Activated CD8-positive, alpha-beta memory T cell treated with anti-CD3 and anti-CD28 coated beads for 36 hours (primary cell): Measurements from ENCODE around the gene BCL7A. TPM values are rescaled to one million over a fixed set of nuclear protein-coding genes. Genes with fewer than 3 reads are reported as not detected.

ENCODE experiments used
- CTCF ChIA-PET: fragments of 350-600 bp; sonication (Branson Sonifier 250); formaldehyde crosslinking; loops from one replicate; lab custom pipeline; 2021; ENCODE audit warnings: antibody characterized with exemption; lab: Charles Lee
- POLR2A ChIA-PET: fragments of 350-600 bp; sonication (Branson Sonifier 250); formaldehyde crosslinking; loops from one replicate; lab custom pipeline; 2021; ENCODE audit warnings: antibody characterized with exemption; lab: Charles Lee
- total RNA-seq, 2 experiments: library from RNA; stranded (reverse); gene quantifications; one replicate each; pipeline ENCODE4 v1.2.3, GENCODE V29; 2021

The BCL7A gene
- total RNA-seq, 2 experiments from 2014 or later = 3.7 to 4.0 TPM

DNA sequence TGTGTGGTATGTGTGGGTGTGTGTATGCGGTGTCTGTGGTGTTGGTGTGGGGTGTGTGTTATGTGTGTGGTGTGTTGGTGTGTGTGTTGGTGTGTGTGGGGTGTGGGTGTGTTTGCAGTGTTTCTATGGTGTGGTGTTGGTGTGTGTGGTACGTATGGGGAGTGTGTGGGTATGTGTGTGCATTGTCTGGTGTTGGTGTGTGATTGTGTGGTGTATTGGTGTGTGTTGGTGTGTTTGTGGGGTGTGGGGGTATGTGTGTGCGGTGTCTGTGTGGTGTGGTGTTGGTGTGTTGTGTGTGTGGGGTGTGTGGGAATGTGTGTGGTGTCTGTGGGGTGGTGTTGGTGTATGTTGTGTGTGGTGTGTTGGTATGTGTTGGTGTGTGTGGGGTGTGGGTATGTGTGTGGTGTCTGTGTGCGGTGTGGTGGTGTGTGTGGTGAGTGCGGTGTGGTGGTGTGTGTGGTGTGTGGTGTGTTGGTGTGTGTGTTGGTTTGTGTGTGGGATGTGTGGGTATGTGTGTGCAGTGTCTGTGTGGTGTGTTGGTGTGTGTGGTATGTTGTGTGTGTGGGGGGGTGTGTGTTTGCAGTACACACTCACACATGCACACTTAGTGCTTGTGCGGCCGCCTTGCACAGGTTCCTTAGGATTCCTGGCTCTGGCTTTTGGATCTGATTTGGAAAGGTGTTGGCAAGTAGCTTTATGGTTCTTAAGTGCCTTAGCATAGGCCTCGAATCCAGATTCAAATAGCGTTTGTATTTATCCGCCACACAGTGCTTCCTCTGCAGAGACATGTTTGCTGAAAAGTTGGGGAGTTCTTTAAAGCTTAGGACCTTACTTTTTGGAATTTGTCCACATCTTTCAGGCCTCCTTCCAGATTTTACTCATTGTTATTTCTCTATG is 73.3 kb downstream of the BCL7A start:
- ChIA-PET POLR2A (no interaction called here), CTCF (interaction anchor here (1.8 kb wide), 1 partner anchor 28 kb away, joined by 4 read pairs; no protein-coding TSS in a partner anchor)

DNA sequence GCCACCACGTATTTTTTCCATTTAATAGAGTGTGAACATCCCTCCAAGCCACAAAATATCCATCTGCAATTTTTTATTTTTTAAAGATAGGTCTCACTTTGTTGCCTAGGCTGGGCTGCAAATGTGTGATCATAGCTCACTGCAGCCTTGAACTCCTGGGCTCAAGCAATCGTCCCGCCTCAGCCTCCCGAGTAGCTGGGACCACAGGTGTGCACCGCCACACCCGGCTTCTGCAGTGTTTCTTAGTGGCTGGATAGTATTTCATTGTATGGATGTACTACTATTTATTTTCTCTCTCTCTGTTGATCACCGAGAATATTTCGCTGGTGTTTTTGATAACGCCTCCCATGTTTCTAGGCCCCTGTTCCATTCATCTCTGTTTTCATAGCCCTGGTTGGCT is 74.3 kb downstream of the BCL7A start:
- CTCF ChIA-PET = interaction anchor here (0.5 to 1.8 kb wide), 2 partner anchors 27 to 358 kb away, joined by 3 to 4 read pairs; no protein-coding TSS in a partner anchor
- POLR2A ChIA-PET = no interaction called here

DNA sequence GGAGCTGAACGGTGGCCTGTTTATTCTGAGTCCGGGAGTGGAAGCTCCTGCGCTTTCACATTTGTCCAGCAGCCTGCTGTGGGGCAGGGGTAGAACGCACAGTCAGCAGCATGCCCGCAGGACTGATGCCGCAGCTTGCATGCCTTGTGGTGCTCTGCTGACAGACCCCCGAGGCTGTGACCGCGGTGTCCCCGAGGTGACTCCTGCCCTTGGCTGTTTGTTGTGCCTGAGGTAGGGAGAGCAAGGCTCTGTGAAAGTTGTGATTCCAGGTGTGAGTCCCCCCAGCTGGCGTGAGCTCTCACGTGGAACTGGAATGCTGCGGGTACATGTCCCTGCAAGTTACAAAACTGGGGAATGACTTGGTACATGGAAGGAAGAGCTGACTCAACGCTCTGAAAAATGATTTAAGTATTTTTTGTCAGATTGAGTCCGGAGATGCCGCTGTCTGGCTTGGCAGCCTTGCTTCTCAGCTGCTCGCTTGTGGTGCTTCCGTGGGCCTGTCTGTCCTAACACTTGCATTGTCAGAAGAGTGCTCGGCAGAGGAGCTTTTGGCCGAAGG is 75.0 kb downstream of the BCL7A start:
- CTCF ChIA-PET = interaction anchor here (0.5 to 1.8 kb wide), 2 partner anchors 27 to 357 kb away, joined by 3 to 4 read pairs; no protein-coding TSS in a partner anchor

DNA sequence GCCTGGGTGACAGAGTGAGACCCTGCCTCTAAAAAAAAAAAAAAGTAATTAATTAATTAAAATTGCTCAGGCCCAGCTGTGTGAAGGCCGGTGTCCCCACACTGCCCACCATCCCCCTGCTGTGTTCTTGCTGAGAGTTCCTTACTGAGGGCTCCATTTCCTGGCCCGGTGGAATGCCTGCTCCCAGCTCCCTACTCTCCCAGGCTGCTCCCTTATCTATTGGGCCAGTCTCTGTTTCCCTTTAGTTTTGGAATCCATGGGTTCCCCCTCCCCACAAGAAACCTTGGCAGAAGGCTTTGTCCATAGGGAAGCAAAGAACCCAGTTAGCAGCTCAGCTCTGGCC is 75.9 kb downstream of the BCL7A start:
- ChIA-PET POLR2A (no interaction called here), CTCF (interaction anchor here (0.6 to 0.8 kb wide), 2 partner anchors 9 to 10 kb away, joined by 3 to 4 read pairs; no protein-coding TSS in a partner anchor)

More for the DNA sequence above, 75.0 kb downstream of the BCL7A start:
- POLR2A ChIA-PET = no interaction called here

DNA sequence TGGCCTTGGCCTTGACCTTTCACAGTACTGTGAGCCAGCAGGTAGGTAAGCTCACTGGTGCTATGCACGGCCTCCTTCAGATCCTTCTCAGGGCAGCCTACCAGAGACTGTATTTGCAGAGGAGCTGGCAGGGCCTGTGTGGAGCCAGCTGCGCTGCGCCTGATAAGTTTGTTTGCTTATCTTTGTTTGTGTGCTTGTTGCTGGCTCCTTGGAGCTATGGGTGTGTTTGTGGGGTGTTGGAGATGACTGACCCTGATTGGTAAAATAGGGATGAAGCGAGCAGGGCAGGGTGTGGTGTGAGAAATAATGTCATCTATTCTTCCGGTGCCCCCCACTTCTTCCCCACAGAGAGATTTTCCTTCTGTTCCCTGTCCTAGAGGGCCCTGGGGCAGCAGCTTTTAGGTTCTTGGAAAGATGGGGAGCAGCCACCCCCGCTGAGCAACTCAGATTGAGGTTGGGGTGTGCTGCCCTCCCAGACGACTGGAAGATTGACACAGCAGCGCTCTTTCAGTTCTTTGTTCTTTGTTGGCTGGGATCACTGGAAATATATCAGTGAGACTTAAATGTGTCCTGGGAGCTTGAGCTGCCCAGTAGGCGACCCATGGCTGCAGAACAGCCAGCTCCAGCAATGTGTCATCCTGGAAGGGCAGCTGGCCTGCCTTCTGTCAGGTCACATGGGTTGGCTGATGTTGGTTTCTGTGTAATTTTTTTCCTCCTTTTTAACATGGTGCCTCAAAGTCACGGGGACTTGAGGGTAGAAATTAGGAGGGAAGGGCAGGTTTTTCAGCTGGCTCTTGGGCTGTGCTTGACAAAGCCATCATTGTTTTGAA is 76.5 kb downstream of the BCL7A start:
- POLR2A ChIA-PET = no interaction called here
- CTCF ChIA-PET = interaction anchor here (0.6 to 1.4 kb wide), 5 partner anchors 9 to 47 kb away, joined by 3 to 5 read pairs (median 4); no protein-coding TSS in a partner anchor

DNA sequence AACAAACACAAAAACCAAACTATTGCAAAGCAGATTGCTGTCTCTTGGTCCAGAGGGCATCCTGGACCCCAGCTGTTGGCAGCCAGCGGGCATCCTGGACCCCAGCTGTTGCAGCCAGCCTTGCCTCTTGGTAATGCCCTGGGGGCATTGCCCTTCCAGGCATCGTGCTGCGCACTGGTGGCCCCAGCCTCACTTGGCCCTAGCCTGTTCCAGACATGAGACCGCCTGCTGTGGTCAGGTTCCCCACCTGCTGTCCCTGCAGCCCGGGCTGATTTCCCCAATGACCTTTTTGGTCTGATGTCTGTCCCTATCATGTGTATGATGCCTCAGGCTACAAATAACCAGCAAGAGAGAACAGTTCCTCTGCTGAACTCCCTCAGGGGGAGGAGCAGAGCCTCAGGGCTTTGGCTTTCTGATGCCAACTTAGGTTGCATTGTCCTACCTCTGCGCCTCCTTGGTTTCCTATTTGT is 77.6 kb downstream of the BCL7A start:
- POLR2A ChIA-PET = no interaction called here
- CTCF ChIA-PET = interaction anchor here (1.2 to 1.4 kb wide), 3 partner anchors 10 to 24 kb away, joined by 3 to 5 read pairs (median 3); no protein-coding TSS in a partner anchor

DNA sequence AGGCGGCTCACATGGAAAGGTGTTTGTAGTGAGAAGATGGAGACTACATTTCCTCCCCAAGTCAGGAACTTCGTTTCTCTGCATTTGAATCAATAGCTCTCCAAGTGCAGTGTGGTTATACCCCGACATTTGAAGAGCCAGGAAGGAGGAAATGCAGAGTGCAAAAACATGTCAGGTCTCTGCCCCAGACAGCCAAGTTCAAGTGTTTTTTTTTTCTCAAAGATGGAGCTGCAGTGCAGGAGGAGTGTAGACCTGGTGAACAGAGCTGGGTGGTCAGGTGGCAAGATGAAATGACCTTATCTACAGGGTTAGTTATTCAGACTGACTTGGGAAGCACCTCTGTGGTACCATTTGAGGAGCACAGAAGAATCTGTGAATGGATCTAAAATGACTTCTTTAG is 78.2 kb downstream of the BCL7A start:
- CTCF ChIA-PET = interaction anchor here (1.3 kb wide), 1 partner anchor 12 kb away, joined by 3 read pairs; no protein-coding TSS in a partner anchor
- POLR2A ChIA-PET = interaction anchor here (0.6 kb wide), 1 partner anchor 533 kb away, joined by 4 read pairs; no protein-coding TSS in a partner anchor

DNA sequence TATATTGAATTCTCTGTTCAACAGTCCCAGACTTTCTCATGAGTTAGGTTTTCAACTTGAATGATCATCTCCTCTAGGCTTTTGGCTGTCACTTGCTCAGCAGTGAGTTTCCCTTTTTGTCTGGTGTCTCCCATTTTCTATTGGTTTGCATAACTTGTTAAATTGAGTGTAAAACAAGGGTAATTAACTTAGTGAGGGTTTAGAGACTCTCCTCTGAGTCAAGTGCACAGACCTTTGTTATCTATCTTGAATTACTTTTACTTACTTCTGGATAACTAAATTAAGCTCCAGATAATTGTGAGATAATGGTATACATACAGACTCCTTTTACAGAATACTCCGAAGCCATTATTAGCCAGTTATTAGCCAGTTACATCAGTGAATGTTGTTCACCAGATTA is 78.9 kb downstream of the BCL7A start:
- POLR2A ChIA-PET = interaction anchor here (0.6 kb wide), 1 partner anchor 532 kb away, joined by 4 read pairs; no protein-coding TSS in a partner anchor
- CTCF ChIA-PET = interaction anchor here (1.3 kb wide), 1 partner anchor 13 kb away, joined by 3 read pairs; no protein-coding TSS in a partner anchor

DNA sequence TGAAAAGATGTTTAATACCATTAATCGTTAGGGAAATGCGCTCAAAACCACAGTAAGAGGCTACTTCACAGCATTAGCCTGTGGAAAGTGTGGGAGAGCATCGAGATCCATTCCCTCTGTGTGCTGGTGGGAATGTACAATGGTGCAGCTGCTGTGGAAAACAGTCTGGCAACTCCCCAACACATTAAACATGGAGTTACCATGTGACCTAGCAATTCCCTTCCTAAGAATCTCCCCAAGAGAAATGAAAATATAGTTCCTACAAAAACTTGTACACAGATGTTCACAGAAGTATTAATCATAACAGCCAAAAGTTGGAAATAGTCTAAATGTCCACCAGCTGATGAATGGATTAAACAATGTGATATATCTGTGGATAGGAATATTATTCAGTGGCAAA is 80.6 kb downstream of the BCL7A start:
- ChIA-PET CTCF (interaction anchor here (2.6 kb wide), 1 partner anchor 48 kb away, joined by 10 read pairs; no protein-coding TSS in a partner anchor), POLR2A (no interaction called here)

DNA sequence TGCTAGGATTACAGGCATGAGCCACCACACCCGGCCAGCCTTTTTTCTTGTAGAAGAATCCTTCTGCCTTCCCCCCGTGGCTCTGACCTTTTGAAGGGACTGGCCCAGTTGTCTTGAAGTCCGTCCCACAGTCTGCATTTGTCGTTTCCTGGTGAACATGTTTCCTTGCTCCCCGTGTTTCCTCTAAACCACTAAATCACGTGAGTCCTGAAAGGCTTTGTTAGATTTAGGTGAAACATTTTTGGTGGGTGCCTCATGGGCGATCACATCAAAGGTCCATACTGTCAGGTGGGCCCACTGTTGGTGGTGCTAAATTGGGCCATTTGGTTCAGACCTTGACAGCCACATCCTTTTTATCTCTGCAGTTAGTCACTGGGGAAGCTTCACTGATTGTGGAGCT is 83.2 kb downstream of the BCL7A start:
- POLR2A ChIA-PET = interaction anchor here (0.6 to 0.7 kb wide), 2 partner anchors 26 to 1326 kb away, joined by 3 to 4 read pairs; no protein-coding TSS in a partner anchor

DNA sequence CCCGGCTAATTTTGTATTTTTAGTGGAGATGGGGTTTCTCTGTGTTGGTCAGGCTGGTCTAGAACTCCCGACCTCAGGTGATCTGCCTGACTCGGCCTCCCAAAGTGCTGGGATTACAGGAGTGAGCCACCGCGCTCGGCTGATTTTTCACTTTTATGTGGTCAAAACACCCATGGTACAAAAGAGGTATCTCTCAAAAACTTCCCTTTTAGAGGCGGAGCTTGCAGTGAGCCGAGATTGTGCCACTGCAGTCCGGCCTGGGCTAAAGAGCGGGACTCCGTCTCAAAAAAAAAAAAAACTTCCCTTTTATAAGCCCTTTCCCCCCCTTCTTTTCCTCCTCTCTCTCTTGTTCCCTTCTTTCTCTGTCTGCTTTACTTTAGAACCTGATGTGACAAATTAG is 83.8 kb downstream of the BCL7A start:
- CTCF ChIA-PET = interaction anchor here (1.0 to 1.5 kb wide), 4 partner anchors 19 to 77 kb away, joined by 3 to 5 read pairs (median 4); partner anchors contain the start of gene LRRC43
- POLR2A ChIA-PET = interaction anchor here (0.6 to 0.7 kb wide), 2 partner anchors 26 to 1325 kb away, joined by 3 to 4 read pairs; no protein-coding TSS in a partner anchor

More for the DNA sequence above, 83.2 kb downstream of the BCL7A start:
- CTCF ChIA-PET = interaction anchor here (1.0 to 1.5 kb wide), 3 partner anchors 17 to 57 kb away, joined by 3 to 4 read pairs (median 3); no protein-coding TSS in a partner anchor

DNA sequence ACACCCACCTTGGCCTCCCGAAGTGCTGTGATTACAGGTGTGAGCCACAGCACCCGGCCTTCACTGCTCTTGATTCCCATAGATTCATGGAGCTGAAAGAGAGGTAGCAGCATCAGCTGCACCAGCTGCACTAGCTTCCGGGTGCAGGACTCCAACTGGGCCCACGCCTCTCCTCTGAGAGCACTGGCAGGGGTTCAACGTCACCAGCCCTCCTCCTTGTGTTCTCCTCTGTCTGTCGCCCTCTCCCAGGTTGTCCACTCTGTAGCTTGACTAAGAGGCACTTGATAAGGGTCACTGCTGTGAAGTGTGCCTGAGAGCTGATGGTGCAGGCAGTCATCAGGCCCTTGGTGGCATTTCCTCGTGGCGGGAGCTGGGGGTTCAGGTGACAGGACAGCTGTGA is 85.2 kb downstream of the BCL7A start:
- ChIA-PET CTCF (interaction anchor here (1.2 to 3.7 kb wide), 4 partner anchors 16 to 60 kb away, joined by 3 to 13 read pairs (median 5); no protein-coding TSS in a partner anchor), POLR2A (no interaction called here)

DNA sequence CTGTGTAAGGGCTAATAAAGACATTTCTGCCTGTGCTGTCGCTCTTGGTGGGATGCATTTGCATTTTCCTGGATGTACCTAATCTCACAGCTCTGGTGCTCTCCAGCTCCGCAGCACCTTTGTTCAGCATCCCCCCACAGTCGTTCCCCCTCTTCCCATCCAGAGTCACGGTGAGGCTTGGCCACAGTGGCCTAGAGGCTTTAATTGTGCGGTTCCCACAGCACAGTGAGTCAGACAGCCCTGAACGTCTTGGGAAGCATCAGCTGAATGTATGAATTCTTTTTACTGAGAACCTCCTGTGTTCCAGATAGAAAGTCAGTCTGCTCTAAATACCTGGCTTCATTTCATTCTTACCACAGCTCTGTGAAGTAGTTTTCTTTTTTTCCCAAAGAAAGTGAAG is 85.6 kb downstream of the BCL7A start:
- POLR2A ChIA-PET = no interaction called here

DNA sequence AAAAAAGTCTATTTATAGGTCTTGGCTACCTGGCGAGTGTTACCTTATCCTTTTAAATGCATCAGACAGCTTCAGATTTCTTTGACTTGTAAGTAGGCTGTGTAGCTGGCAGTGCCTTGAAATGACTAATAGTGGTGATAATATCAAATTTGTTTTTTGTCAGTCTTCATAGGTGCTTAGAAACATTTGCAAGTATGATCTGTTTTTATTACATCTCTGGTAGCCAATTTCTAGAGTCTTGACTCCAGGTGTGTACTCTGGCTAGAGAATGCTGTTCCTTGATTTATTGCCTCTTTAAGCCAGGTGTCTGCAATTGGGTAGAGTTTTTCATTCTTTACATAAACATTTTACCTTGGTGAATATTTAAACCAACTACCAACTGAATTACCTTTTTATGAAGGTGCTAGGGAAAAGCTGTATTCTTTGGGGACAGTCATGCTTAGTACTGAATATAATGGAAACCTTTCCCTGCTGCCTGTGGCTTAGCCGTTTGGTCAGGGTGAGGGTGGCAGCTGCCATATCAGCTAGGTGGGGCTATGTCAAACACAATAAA is 89.5 kb downstream of the BCL7A start:
- POLR2A ChIA-PET = interaction anchor here (1.5 kb wide), 1 partner anchor 31 kb away, joined by 4 read pairs; no protein-coding TSS in a partner anchor
- CTCF ChIA-PET = interaction anchor here (0.7 to 1.8 kb wide), 5 partner anchors 9 to 609 kb away, joined by 3 to 5 read pairs (median 3); no protein-coding TSS in a partner anchor

More for the DNA sequence above, 85.6 kb downstream of the BCL7A start:
- CTCF ChIA-PET = interaction anchor here (1.2 to 3.7 kb wide), 4 partner anchors 15 to 60 kb away, joined by 3 to 13 read pairs (median 5); no protein-coding TSS in a partner anchor
